ENCODE data around the gene TREH. TPM values are rescaled to one million over a fixed set of nuclear protein-coding genes. Genes with fewer than 3 reads are reported as not detected.

TREH gene
- total and polyA plus RNA-seq, 2 of the 8 experiments (the other 6 are each of a cell fraction or from before 2014, with no cell fraction given): 0.03 TPM; not detected in 1

DNA sequence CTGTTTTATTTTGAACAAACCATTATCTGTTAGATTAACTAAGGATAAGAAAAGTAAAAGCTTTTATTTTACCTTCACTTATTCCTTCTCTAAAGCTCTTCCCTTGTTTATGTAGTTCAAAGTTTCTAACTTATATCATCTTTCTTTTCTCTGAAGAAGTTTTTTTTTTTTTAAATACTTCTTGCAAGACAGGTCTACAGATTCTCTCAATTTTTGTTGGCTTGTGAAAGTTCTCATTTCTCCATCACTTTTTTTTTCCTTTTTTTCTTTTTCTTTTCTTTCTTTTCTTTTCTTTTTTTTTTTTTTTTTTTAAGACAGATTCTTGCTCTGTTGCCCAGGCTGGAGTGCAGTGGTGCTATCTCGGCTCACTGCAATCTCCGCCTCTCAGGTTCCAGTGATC lies 4.7 kb upstream of the TREH start:
- Histone ChIP-seq H3K23ac (ENCODE audit: insufficient read length) (no peak overlapping the region), H3K23me2 (ENCODE audit: low read depth, low read length) (no peaks in the 10 kb centered on the region), H4K20me1 (replicated peaks in 1 of 2; ENCODE audit: control insufficient read depth in 1 of 2, insufficient read depth in 2 of 2, low read length in 2 of 2) (no peaks in the 10 kb centered on the region), H3K4me2 (ENCODE audit: insufficient read depth in 1 of 2, low read depth in 2 of 2, low read length in 2 of 2) (no peak overlapping the region), H2BK20ac (ENCODE audit: low read length) (no peak overlapping the region), H3K14ac (ENCODE audit: insufficient read length) (no peak overlapping the region), H4K91ac (replicated peaks; ENCODE audit: insufficient read length, low read length) (no peak overlapping the region), H3K4me1 (replicated peaks in 1 of 4; ENCODE audit: control insufficient read depth in 3 of 4, insufficient read depth in 4 of 4, low read length in 3 of 4) (peaks cover 0 to 4% (median under 1%) of the 10 kb centered on the region in 4 experiments; a peak in 5 of 7 replicates), H4K8ac (ENCODE audit: extremely low read depth, insufficient read depth, low read length) (no peak overlapping the region), H2BK12ac (ENCODE audit: low read depth, low read length) (no peak overlapping the region), H2AK5ac (ENCODE audit: low read depth, low read length) (no peak overlapping the region), H3K36me3 (ENCODE audit: control insufficient read depth in 2 of 4, insufficient read depth in 4 of 4, low read length in 3 of 4) (no peaks in the 10 kb centered on the region), H3K27me3 (replicated peaks in 1 of 4; ENCODE audit: control insufficient read depth in 3 of 4, extremely low read depth in 1 of 4, insufficient read depth in 3 of 4, low read length in 3 of 4) (no peaks in the 10 kb centered on the region), H3K18ac (ENCODE audit: extremely low read depth, low read length) (no peak overlapping the region), H3K4ac (replicated peaks; ENCODE audit: insufficient read length, low read depth, low read length) (no peak overlapping the region), H2AFZ (ENCODE audit: low read length) (no peak overlapping the region), H2BK5ac (ENCODE audit: low read depth, low read length) (no peak overlapping the region), H3K56ac (replicated peaks; ENCODE audit: insufficient read length, low read depth, low read length) (no peak overlapping the region), H3K27ac (ENCODE audit: low read depth, low read length) (no peak overlapping the region), H3K4me3 (ENCODE audit: extremely low read depth in 1 of 4, insufficient read depth in 2 of 4, low read depth in 3 of 4, low read length in 4 of 4) (no peak overlapping the region), H2BK120ac (replicated peaks; ENCODE audit: low read depth, low read length) (no peak overlapping the region), H4K5ac (ENCODE audit: insufficient read length, low read depth, low read length) (no peak overlapping the region), H3K79me1 (ENCODE audit: low read depth, low read length) (no peaks in the 10 kb centered on the region), H2BK15ac (ENCODE audit: low read length) (no peak overlapping the region), H3K9me3 (ENCODE audit: insufficient read depth in 2 of 2, low read depth in 1 of 2, low read length in 1 of 2) (no peaks in the 10 kb centered on the region), H3K79me2 (ENCODE audit: control insufficient read depth in 1 of 2, insufficient read depth in 2 of 2, low read length in 2 of 2) (no peaks in the 10 kb centered on the region), H3K9ac (replicated peaks in 1 of 4; ENCODE audit: extremely low read depth in 1 of 4, low read depth in 3 of 4, low read length in 3 of 4) (no peak overlapping the region)
- POLR2A ChIA-PET (ENCODE audit: partially characterized antibody): interaction anchor here (0.6 kb wide), 1 partner anchor 16 kb away, joined by 3 read pairs; no protein-coding TSS in a partner anchor
- FAIRE-seq (no peak), DNase-seq (ENCODE audit: low read depth in 1 of 2, low spot score in 2 of 2) (no peak)
- TF ChIP-seq SP4 (IDR thresholded peaks at IDR 0.05; ENCODE audit: low read length): no peak
- TF ChIP-seq CBX8 (IDR thresholded peaks at IDR 0.05; ENCODE audit: borderline replicate concordance, low read depth, low read length): no peak
- TF ChIP-seq SAP30 (IDR thresholded peaks at IDR 0.05; ENCODE audit: insufficient read depth, insufficient replicate concordance, low read length): no peak
- TF ChIP-seq EGR1 (IDR thresholded peaks at IDR 0.05; ENCODE audit: borderline replicate concordance, low read depth, low read length): no peak
- TF ChIP-seq, protein P1, sequence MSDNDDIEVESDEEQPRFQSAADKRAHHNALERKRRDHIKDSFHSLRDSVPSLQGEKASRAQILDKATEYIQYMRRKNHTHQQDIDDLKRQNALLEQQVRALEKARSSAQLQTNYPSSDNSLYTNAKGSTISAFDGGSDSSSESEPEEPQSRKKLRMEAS (IDR thresholded peaks at IDR 0.05): no peak
- no peak for TF ChIP-seq ZNF274 (IDR thresholded peaks at IDR 0.05; ENCODE audit: borderline replicate concordance, extremely low read depth, low read length)
- no peak for TF ChIP-seq EZH2 (IDR thresholded peaks at IDR 0.05; ENCODE audit: low read depth, low read length, severe bottlenecking)
- TF ChIP-seq SP1 (IDR thresholded peaks at IDR 0.05; ENCODE audit: low read depth, low read length): no peak
- no peak for TF ChIP-seq SIRT6 (IDR thresholded peaks at IDR 0.05; ENCODE audit: low read length)
- WGBS, 2 experiments (ENCODE audit: extremely low coverage in 1 of 2, insufficient coverage in 1 of 2, insufficient read length in 1 of 2, insufficient replicate concordance in 2 of 2, low coverage in 1 of 2, low lambda C conversion rate in 2 of 2, missing lambda C conversion rate in 1 of 2): no CpG with 5 or more reads among the region's 2 CpGs
- CTCF ChIA-PET (ENCODE audit: partially characterized antibody): no interaction called here
